Glutamatergic neuron (in vitro differentiated cells): ENCODE measurements around the gene KCTD2. TPM values are rescaled to one million over a fixed set of nuclear protein-coding genes. Genes with fewer than 3 reads are reported as not detected.
"Not testable (repeated sequence)": the region's sequence is repeated elsewhere in the genome, so short reads cannot be mapped to it uniquely, and the experiment has no call there.

Experiments
- DNase-seq: peaks from one replicate; pipeline ENCODE4 v3.0.0; 2022
- H3K27ac Mint-ChIP-seq: one replicate; pipeline ENCODE4 v1.8.0; 2020; ENCODE audit warnings: mild to moderate bottlenecking, mixed read lengths, inconsistent platforms; ENCODE audit not compliant: unreplicated experiment
- H3K27me3 Mint-ChIP-seq: one replicate; pipeline ENCODE4 v1.8.0; 2020; ENCODE audit warnings: mild to moderate bottlenecking, moderate library complexity, mixed read lengths, inconsistent platforms; ENCODE audit not compliant: unreplicated experiment
- H3K36me3 Mint-ChIP-seq: one replicate; pipeline ENCODE4 v1.8.0; 2020; ENCODE audit warnings: mild to moderate bottlenecking, mixed read lengths, inconsistent platforms; ENCODE audit not compliant: unreplicated experiment
- H3K4me1 Mint-ChIP-seq: one replicate; pipeline ENCODE4 v1.8.0; 2020; ENCODE audit warnings: mild to moderate bottlenecking, low read depth, mixed read lengths, inconsistent platforms; ENCODE audit not compliant: unreplicated experiment
- H3K4me3 Mint-ChIP-seq: one replicate; pipeline ENCODE4 v1.8.0; 2020; ENCODE audit warnings: mild to moderate bottlenecking, mixed read lengths, inconsistent platforms; ENCODE audit not compliant: unreplicated experiment
- H3K9me3 Mint-ChIP-seq: one replicate; pipeline ENCODE4 v1.8.0; 2020; ENCODE audit warnings: mild to moderate bottlenecking, moderate library complexity, mixed read lengths, inconsistent platforms; ENCODE audit not compliant: unreplicated experiment
- CTCF ChIP-seq: fragments of 200-600 bp; sonication (generic); IDR thresholded peaks from one replicate; pipeline ENCODE4 v1.5.0; 2021; ENCODE audit not compliant: partially characterized antibody, unreplicated experiment
- total RNA-seq: library from RNA; stranded (reverse); fragmentation: NEBNext Ultra II Directional; extraction: Animal tissue kit (Norgen Biotek cat#: 25700); gene quantifications from one replicate; pipeline ENCODE4 v1.2.1, GENCODE V29; 2021; ENCODE audit not compliant: unreplicated experiment

KCTD2 gene
- total RNA-seq, 1 donor from 2014 or later, result 23.4 TPM

- peaks cover 25% of the 10 kb centered on the region for H3K9me3 Mint-ChIP-seq
- H3K27me3 Mint-ChIP-seq, result peaks cover 32% of the 10 kb centered on the region
- no peaks in the 10 kb centered on the region for H3K36me3 Mint-ChIP-seq
- H3K4me1 Mint-ChIP-seq, result peaks cover 3% of the 10 kb centered on the region
- peak overlapping the region; percentile 83 for H3K27ac Mint-ChIP-seq
- H3K4me3 Mint-ChIP-seq, result peak overlapping the region; percentile 20
- no peak for TF ChIP-seq CTCF
- no peak for DNase-seq
Measured at GRCh38 chr17:75036643-75037268, 10.3 kb upstream of the KCTD2 start.

- Mint-ChIP-seq H3K9me3 (peaks cover 14% of the 10 kb centered on the region), H3K27me3 (peaks cover 17% of the 10 kb centered on the region), H3K4me3 (no peak overlapping the region), H3K4me1 (peaks cover 2% of the 10 kb centered on the region), H3K27ac (no peak overlapping the region), H3K36me3 (no peaks in the 10 kb centered on the region)
- no peak for DNase-seq
- no peak for TF ChIP-seq CTCF
Measured at GRCh38 chr17:75039238-75039637, 7.8 kb upstream of the KCTD2 start.

GRCh38 chr17:75041656-75042280, 5.3 kb upstream of the KCTD2 start:
- H3K9me3 Mint-ChIP-seq, result peaks cover 6% of the 10 kb centered on the region
- no peak for DNase-seq
- H3K4me3 Mint-ChIP-seq, result no peak overlapping the region
- H3K36me3 Mint-ChIP-seq, result no peaks in the 10 kb centered on the region
- peaks cover 4% of the 10 kb centered on the region for H3K4me1 Mint-ChIP-seq
- no peaks in the 10 kb centered on the region for H3K27me3 Mint-ChIP-seq
- no peak overlapping the region for H3K27ac Mint-ChIP-seq
- TF ChIP-seq CTCF, result no peak

GRCh38 chr17:75043789-75044188, 3.2 kb upstream of the KCTD2 start:
- H3K4me3 Mint-ChIP-seq, H3K36me3 Mint-ChIP-seq, H3K9me3 Mint-ChIP-seq, H3K27me3 Mint-ChIP-seq, H3K27ac Mint-ChIP-seq, H3K4me1 Mint-ChIP-seq, DNase-seq: not testable (repeated sequence)

GRCh38 chr17:75044716-75045115, 2.3 kb upstream of the KCTD2 start:
- Mint-ChIP-seq H3K4me1 (peaks cover 5% of the 10 kb centered on the region), H3K9me3 (peaks cover 6% of the 10 kb centered on the region), H3K4me3 (peak overlapping the region; percentile 69), H3K36me3 (no peaks in the 10 kb centered on the region), H3K27me3 (peaks cover 4% of the 10 kb centered on the region), H3K27ac (no peak overlapping the region)
- DNase-seq, result no peak
- TF ChIP-seq CTCF, result no peak

GRCh38 chr17:75045946-75046406, 1.0 kb upstream of the KCTD2 start:
- Mint-ChIP-seq H3K27ac (peak overlapping the region; percentile 72), H3K4me3 (peak overlapping the region; percentile 89)
- not testable (repeated sequence) for H3K27me3 Mint-ChIP-seq, H3K9me3 Mint-ChIP-seq, H3K36me3 Mint-ChIP-seq, H3K4me1 Mint-ChIP-seq
- peak; percentile 40 for DNase-seq
